ENCODE measurements around the gene RYR1. TPM values are rescaled to one million over a fixed set of nuclear protein-coding genes. Genes with fewer than 3 reads are reported as not detected.
A peak's percentile ranks its signal among the peaks of the same experiment; 100 is the strongest.

The RYR1 gene
- total and polyA plus RNA-seq, 10 of the 15 experiments (the other 5 are each of a cell fraction or from before 2014, with no cell fraction given): under 0.01 to 0.32 (median 0.07) TPM; not detected in 1

- TF ChIP-seq NR2C1 (IDR thresholded peaks at IDR 0.05): 0 out of 2 replicates have a peak, but pooled peaks have one; percentile 11
- TF ChIP-seq RAD21 (IDR thresholded peaks at IDR 0.05; ENCODE audit: insufficient read depth, low read depth, low read length): no peak
- TF ChIP-seq YBX1 (IDR thresholded peaks at IDR 0.05): 0 out of 2 replicates have a peak, but pooled peaks have one; percentile 62
- peak; percentile 22; the same call in 1 of the 2 replicates for TF ChIP-seq NRF1 (conservative IDR thresholded peaks at IDR 0.05; ENCODE audit: low read depth, low read length)
- TF ChIP-seq ZNF274 (IDR thresholded peaks at IDR 0.05; ENCODE audit: insufficient read depth, insufficient read length): no peak
- no peak for TF ChIP-seq ZBTB11 (CRISPR knock-in tag; IDR thresholded peaks at IDR 0.05)
Observed at GRCh38 chr19:38617764-38618589, 184.5 kb downstream of the RYR1 start, which contains the start of gene MAP4K1 (continued).
